MCF 10A (cell line): Measurements from ENCODE around the gene ASTN2. TPM values are rescaled to one million over a fixed set of nuclear protein-coding genes. Genes with fewer than 3 reads are reported as not detected.

Source experiments
- BruUV-seq: library from RNA; stranded (reverse); fragments of 400-500 nt; replicated peaks from 2 replicates; lab custom pipeline; 2021; lab: Mats Ljungman, UMichigan
- CTCF ChIA-PET: fragments of 300-600 bp; sonication (Branson Sonifier 250); formaldehyde crosslinking; extraction: SDS; loops from one replicate; lab custom pipeline; 2021; ENCODE audit warnings: antibody characterized with exemption, inconsistent platforms; lab: Yijun Ruan, JAX
- POLR2A ChIA-PET: fragments of 300-600, 350-650 bp; sonication (Branson Sonifier 250); formaldehyde crosslinking; extraction: SDS; loops from one replicate; lab custom pipeline; 2020; ENCODE audit warnings: antibody characterized with exemption, inconsistent platforms; lab: Yijun Ruan, JAX
- DNase-seq: peaks from one replicate; pipeline ENCODE4 v3.0.0-alpha.2; 2018; ENCODE audit not compliant: unreplicated experiment
- H3K27ac Mint-ChIP-seq: one replicate; pipeline ENCODE4 v1.8.0; 2022; ENCODE audit warnings: mild to moderate bottlenecking, low read depth, mixed read lengths; ENCODE audit not compliant: unreplicated experiment
- H3K27me3 Mint-ChIP-seq: one replicate; pipeline ENCODE4 v1.8.0; 2022; ENCODE audit warnings: mixed read lengths; ENCODE audit not compliant: insufficient read depth, unreplicated experiment
- H3K36me3 Mint-ChIP-seq: one replicate; pipeline ENCODE4 v1.8.0; 2022; ENCODE audit warnings: mild to moderate bottlenecking, moderate library complexity, mixed read lengths; ENCODE audit not compliant: insufficient read depth, unreplicated experiment
- H3K4me1 Mint-ChIP-seq: one replicate; pipeline ENCODE4 v1.8.0; 2022; ENCODE audit warnings: mixed read lengths; ENCODE audit not compliant: insufficient read depth, unreplicated experiment
- H3K4me3 Mint-ChIP-seq: one replicate; pipeline ENCODE4 v1.8.0; 2022; ENCODE audit warnings: mild to moderate bottlenecking, moderate library complexity, mixed read lengths; ENCODE audit not compliant: unreplicated experiment
- H3K9me3 Mint-ChIP-seq: one replicate; pipeline ENCODE4 v1.8.0; 2022; ENCODE audit warnings: mixed read lengths; ENCODE audit not compliant: unreplicated experiment
- intact Hi-C: fragments of 100-400 bp; cut with micrococcal nuclease; formaldehyde crosslinking; loops from 2 replicates; pipeline ENCODE4 v1.14.1; 2022
- total RNA-seq: library from RNA; stranded (reverse); gene quantifications from 2 replicates; pipeline ENCODE4 v1.2.3, GENCODE V29; 2022
- TF ChIP-seq, protein P1 (sequence below): fragments of 200-600 bp; IDR thresholded peaks from one replicate; pipeline ENCODE4 v1.8.0; 2022; ENCODE audit warnings: antibody characterized with exemption, mild to moderate bottlenecking; ENCODE audit not compliant: unreplicated experiment

ASTN2 gene
- total RNA-seq, 1 experiment from 2014 or later = 1.8 TPM

DNA sequence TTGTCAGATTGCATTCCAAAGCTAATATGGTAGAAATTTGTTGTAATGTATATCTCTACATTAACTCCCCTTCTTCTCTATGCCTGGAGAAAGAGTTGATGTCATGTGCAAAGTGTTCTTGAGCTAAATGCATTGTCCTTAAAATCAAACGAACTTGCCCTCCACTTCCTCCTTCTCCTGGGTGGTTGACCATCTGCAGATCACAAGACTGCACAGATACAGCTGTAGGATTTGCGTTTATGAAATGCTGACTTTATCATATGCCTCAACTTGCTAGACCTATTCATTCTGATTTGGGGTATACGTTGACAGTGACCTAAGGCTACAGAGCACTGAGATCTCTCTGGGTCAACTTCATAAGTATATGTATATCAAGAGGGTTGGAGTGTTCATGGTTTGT is 719.4 kb downstream of the ASTN2 start:
- H3K4me3 Mint-ChIP-seq = no peak overlapping the region
- BruUV-seq = no TSS peak
- H3K27me3 Mint-ChIP-seq = no peaks in the 10 kb centered on the region
- peaks cover 25% of the 10 kb centered on the region for H3K4me1 Mint-ChIP-seq
- ChIA-PET CTCF (interaction anchor here (0.6 to 0.8 kb wide), 2 partner anchors 42 to 1108 kb away, joined by 3 to 4 read pairs; no protein-coding TSS in a partner anchor), POLR2A (interaction anchor here (2.0 kb wide), 1 partner anchor 14 kb away, joined by 4 read pairs; no protein-coding TSS in a partner anchor)
- DNase-seq = no peak
- H3K36me3 Mint-ChIP-seq = peaks cover 39% of the 10 kb centered on the region
- intact Hi-C loops = no loop called here
- no peak overlapping the region for H3K27ac Mint-ChIP-seq
- H3K9me3 Mint-ChIP-seq = no peaks in the 10 kb centered on the region
- TF ChIP-seq, protein P1, sequence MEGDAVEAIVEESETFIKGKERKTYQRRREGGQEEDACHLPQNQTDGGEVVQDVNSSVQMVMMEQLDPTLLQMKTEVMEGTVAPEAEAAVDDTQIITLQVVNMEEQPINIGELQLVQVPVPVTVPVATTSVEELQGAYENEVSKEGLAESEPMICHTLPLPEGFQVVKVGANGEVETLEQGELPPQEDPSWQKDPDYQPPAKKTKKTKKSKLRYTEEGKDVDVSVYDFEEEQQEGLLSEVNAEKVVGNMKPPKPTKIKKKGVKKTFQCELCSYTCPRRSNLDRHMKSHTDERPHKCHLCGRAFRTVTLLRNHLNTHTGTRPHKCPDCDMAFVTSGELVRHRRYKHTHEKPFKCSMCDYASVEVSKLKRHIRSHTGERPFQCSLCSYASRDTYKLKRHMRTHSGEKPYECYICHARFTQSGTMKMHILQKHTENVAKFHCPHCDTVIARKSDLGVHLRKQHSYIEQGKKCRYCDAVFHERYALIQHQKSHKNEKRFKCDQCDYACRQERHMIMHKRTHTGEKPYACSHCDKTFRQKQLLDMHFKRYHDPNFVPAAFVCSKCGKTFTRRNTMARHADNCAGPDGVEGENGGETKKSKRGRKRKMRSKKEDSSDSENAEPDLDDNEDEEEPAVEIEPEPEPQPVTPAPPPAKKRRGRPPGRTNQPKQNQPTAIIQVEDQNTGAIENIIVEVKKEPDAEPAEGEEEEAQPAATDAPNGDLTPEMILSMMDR = no peak

DNA sequence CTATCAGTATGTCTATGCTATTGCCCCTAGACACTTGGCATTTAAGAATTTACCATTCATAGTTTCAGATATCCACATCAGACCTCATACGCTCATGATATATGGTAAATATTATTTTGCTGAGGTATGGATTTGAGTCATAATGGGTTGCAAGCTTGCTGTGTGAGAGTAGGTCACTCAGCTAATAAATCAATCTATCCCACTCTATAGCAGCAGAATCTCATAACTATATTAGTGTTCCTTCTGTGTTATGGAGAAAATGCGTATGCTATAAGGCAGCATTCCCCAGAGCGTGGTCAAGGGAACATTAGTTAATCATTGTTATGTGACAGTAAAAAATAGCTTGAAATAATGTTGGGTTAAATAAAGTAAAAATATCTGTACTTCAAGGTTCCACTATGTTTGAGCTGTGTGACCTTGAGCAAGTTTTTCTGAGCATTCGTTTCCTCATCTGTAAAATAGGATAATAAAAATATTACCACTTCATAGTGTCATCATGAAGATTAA is 720.0 kb downstream of the ASTN2 start:
- no peak overlapping the region for H3K4me3 Mint-ChIP-seq
- intact Hi-C loops = no loop called here
- no TSS peak for BruUV-seq
- H3K4me1 Mint-ChIP-seq = peaks cover 31% of the 10 kb centered on the region
- CTCF ChIA-PET = interaction anchor here (0.8 kb wide), 1 partner anchor 43 kb away, joined by 4 read pairs; no protein-coding TSS in a partner anchor
- H3K27ac Mint-ChIP-seq = no peak overlapping the region
- H3K27me3 Mint-ChIP-seq = no peaks in the 10 kb centered on the region
- peaks cover 34% of the 10 kb centered on the region for H3K36me3 Mint-ChIP-seq
- TF ChIP-seq, protein P1 = no peak
- H3K9me3 Mint-ChIP-seq = no peaks in the 10 kb centered on the region
- DNase-seq = no peak
- POLR2A ChIA-PET = interaction anchor here (2.0 kb wide), 1 partner anchor 14 kb away, joined by 4 read pairs; no protein-coding TSS in a partner anchor

DNA sequence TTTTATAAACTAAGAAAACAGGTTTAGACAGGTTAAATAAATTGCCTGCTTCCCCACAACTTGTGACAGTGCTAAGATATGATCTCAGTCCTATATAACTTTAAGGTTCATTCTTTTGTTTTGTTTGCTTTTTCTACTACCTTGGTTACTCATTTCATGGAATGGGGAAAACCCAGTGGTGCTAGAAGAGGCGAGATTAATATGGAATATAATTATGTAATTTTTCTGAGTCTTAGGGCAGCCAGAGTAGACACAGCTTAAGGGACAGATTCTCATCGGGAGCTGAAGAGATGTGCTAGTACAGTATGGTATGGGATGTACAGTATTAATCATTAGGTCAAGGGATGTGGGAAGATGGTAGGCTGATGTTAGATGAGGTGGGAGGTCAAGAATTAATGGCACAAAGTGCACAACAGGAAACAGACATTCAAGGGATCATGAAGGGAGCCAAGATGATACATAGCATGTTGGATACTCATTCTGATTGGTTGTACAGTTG is 721.6 kb downstream of the ASTN2 start:
- no peak for DNase-seq
- Mint-ChIP-seq H3K27ac (no peak overlapping the region), H3K27me3 (no peaks in the 10 kb centered on the region), H3K4me1 (peaks cover 46% of the 10 kb centered on the region), H3K9me3 (no peaks in the 10 kb centered on the region), H3K4me3 (no peak overlapping the region), H3K36me3 (peaks cover 19% of the 10 kb centered on the region)
- POLR2A ChIA-PET = interaction anchor here (0.9 kb wide), 1 partner anchor 11 kb away, joined by 5 read pairs; no protein-coding TSS in a partner anchor
- intact Hi-C loops = no loop called here
- CTCF ChIA-PET = no interaction called here
- TF ChIP-seq, protein P1 = no peak
- no TSS peak for BruUV-seq

DNA sequence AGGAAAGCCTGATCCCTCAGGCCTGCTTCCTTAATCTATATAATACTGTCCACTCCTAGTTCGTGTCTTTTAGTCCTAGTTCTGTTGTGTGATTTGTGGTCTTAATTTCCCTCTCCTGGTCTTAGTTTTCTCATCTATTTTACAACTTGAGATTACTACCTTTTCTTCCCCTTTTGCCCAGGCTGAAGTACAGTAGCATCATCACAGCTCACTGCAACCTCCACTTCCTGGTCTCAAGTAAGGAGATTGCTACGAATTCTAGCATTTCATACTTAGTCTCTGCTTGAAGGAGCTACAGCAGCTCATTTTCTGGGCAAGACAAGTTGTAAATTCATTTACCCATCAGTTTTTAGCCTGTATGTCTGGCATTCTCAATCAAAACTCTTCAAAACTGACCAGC is 722.2 kb downstream of the ASTN2 start:
- Mint-ChIP-seq H3K4me1 (peaks cover 53% of the 10 kb centered on the region), H3K4me3 (no peak overlapping the region), H3K36me3 (peaks cover 12% of the 10 kb centered on the region), H3K27me3 (no peaks in the 10 kb centered on the region), H3K9me3 (no peaks in the 10 kb centered on the region), H3K27ac (no peak overlapping the region)
- TF ChIP-seq, protein P1 = no peak
- BruUV-seq = no TSS peak
- intact Hi-C loops = no loop called here
- no peak for DNase-seq
- ChIA-PET CTCF (no interaction called here), POLR2A (no interaction called here)
